ENCODE data around the gene MED6.

The MED6 gene, protein sequence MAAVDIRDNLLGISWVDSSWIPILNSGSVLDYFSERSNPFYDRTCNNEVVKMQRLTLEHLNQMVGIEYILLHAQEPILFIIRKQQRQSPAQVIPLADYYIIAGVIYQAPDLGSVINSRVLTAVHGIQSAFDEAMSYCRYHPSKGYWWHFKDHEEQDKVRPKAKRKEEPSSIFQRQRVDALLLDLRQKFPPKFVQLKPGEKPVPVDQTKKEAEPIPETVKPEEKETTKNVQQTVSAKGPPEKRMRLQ

DNA sequence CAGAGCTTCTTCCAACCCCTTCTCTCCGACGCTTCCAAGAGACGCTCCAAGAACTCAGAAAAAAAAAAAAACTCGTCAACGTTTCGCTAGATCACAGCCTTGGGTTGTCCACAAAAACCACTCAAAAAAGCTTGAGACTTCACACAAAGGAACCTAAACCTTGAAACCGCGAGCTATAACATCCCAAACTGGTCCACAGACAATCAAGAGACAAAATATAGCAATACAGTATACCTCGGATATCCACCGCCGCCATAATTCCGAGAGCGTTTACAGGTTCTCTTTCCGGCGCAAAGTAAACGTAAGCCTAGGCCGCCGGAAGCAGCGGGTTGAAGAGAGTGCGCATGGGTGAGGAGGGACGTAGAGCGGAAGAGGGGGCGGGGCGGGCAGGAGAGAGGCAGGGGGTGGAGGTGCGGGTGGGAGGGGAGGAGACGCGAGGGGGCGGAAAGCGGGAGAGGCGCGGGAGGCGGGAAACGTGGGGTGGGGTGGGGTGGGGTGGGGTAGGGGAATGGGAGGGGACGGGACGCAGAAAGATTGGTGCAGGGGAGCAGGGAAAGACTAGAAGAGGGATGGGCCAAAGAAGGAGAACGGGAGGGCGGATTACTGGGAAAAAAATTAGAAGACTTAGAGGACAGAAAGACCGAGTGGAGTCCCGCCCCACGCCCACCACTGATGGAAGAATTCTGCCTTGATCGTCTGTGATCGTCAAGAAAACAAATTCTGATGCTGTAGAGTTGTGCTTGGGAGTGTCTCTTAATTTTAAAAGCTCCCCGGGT, at the start of gene MED6:
Gene MED6 (minus strand): TSS at position 274 of the 776 bp plus-strand sequence. CDS start 18 bp downstream, at position 256.
- DNase-seq, result peak; percentile 93

- no peak for DNase-seq
These were observed 49.3 kb upstream of the MED6 start for GRCh38 chr14:70649803-70650202.

DNA sequence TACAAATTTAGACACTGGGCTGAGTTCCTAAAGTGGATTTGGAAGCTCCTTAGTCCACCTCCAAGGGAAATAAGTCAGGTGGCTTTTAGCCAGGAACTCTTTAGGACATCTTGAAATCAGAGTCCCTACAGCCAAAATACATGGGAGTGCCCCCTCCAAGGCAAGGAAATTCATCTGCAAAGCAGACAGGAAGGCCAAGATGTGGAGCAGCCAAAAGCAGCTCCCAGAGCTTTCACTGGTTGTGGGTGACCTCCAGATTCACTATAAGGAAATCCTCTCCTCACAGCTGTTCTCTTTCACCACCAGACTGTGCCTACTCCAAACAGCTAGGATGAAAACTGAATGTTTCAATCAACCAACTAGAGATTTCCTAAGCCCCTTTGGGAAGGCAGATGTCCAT, 47.9 kb upstream of the MED6 start:
- no peak for DNase-seq

DNA sequence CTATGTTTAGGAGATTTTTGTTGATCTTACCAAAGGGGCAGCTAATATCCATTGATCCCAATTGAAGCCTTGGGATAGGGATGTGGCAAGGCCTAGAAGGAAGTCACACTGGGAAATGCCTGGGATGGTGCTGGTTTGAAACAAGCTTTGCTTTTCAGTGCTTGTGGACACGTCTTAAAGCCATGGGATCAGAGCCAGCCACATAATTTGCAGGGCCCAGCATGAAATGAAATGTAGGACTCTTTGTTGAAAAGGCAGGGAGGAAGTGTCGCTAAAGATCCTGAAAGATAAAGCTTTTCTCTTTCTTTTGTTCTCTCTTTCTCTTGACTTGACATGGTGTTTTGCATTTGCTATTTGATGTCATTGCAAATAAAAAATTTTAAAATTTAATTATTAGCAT, 46.2 kb upstream of the MED6 start:
- no peak for DNase-seq

- DNase-seq, result no peak
These were observed 45.4 kb upstream of the MED6 start for GRCh38 chr14:70645892-70646291.

- no peak for DNase-seq
These were observed 43.5 kb upstream of the MED6 start for GRCh38 chr14:70643967-70644366.

- DNase-seq, result peak; percentile 30
These were observed 42.1 kb upstream of the MED6 start for GRCh38 chr14:70642303-70643235.

GRCh38 chr14:70641548-70642302, 41.3 kb upstream of the MED6 start, which contains the start of gene TTC9:
TTC9 (plus strand) TSS chr14:70641916; CDS start chr14:70642130, 214 bp downstream.
- peak; percentile 38 for DNase-seq

GRCh38 chr14:70640938-70641547, 40.6 kb upstream of the MED6 start:
- DNase-seq, result peak; percentile 54

DNA sequence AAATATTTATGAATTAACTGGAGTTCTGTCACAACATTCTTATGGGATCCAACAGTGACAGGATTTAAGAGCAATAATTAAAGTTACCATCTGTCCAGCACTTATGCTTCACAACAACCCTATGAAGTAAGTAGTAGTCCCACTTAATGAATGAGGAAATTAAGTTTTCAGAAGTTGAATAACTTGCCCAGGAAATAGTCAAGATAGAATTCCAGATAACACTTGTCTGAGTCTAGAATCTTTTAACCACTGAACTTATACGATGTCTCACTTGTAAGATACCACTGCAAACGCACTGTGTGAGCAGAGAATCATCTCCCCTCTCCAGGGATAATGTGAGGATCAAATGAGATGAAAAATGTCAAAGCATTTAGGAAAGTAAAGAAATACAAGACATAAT, 38.0 kb upstream of the MED6 start:
- DNase-seq, result no peak

- DNase-seq, result no peak
These were observed 35.6 kb upstream of the MED6 start for GRCh38 chr14:70635971-70636595.

- DNase-seq, result no peak
These were observed 31.5 kb upstream of the MED6 start for GRCh38 chr14:70631948-70632347.

DNA sequence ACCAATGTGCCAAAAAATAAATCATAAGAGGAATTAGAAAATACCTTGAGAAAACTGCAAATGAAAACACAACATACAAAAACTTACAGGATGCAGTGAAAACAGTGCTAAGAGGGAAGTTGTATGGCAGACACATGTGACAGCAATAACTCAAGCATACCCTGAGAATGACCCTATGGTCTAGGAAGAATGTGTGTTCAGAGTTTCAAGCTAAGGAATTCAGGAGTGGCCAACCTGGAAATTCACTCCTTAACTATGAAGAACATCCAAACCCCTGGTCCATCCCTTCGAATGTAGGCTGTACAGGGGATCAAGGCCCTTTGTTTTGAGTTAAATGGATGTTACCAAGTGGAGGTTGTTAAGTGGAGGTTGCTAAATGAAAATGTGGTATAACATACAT, 24.5 kb upstream of the MED6 start:
- no peak for DNase-seq

DNA sequence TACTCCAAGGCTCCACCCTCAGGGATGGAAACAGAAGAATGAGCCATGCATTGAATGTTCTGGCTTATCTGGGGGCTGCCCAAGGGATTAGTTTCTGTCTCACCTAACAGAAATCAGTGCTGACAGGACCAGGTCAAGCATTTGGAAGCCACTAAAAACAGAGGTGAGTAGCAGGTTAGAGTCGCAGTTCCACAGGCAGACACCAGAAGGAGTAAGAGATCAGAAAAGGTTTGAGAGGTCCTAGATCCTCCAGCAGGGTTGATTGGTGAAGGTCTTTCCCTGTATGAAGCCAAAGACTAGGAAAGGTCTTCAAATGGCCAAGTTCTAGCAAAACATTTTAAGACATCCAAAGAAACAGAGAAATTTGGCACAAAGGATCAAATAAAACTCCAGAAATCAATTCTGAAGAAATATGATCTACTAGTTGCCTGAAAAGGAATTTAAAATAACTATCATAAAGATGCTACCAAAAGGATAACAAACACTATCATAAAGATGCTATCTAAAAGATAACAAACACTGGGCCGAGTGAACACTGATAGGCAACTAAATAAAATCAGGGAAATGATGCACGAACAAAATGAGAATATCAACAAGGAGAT, 21.8 kb upstream of the MED6 start:
- peak; percentile 45 for DNase-seq

DNA sequence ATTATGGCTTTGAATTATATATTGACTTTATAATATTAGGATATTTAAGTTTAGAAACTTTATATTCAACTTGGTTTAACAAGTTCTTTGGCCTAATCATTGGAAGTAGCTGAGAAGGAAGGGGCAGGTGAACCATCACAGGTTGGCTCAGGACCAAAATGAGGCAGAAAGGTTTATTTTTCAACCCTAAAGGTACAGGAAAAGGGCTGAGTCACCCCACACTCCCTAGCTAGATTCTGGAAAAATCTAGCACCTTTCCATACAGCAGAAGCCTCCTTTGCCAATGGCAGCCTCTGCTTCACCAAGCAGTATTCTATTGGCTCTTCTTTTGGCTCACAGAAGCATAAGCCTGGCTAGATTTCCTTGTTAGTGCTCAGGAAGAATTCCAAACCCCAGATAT, 19.3 kb upstream of the MED6 start:
- DNase-seq, result no peak

DNA sequence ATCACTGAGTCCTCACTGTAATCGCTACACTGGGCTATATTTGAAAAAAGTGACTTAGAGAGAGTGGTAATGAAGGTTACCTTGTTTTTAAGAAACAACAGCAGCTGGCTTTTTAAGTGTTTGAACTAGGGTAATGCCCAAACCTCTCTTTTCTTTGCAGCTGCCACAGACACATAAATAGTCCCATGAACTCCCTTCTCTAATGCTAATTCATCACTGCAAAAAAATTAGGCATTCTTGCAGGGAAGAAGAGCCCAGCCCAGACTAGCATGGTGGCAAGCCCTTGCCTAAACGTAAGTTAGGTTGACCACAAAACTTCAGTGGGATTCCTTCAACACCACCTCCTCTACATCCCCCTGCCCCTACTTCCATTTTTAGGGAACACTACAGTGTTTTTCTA, 17.9 kb upstream of the MED6 start:
- DNase-seq, result no peak

- DNase-seq, result no peak
These were observed 16.2 kb upstream of the MED6 start for GRCh38 chr14:70616646-70617045.

DNA sequence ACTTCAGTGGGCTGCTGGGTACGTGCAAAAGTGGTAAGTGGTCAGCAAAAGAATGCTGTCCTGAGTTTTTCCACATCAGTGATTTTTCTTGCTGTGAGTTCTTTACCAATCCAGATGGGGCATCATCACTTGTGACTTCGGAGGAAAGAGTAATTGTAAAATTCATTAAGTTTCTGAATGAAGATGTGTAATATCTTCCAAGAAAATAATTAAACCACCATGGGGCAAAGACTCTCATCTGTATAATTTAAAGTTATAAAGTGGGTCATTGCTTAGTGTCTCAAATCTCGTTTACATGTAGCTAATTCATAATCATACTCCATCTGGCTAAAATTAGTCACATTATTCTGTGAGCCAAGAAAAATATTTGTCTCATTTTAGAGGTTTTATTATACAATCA, 10.8 kb upstream of the MED6 start:
- no peak for DNase-seq

- DNase-seq, result no peak
These were observed 1.8 kb upstream of the MED6 start for GRCh38 chr14:70602254-70602653.

DNA sequence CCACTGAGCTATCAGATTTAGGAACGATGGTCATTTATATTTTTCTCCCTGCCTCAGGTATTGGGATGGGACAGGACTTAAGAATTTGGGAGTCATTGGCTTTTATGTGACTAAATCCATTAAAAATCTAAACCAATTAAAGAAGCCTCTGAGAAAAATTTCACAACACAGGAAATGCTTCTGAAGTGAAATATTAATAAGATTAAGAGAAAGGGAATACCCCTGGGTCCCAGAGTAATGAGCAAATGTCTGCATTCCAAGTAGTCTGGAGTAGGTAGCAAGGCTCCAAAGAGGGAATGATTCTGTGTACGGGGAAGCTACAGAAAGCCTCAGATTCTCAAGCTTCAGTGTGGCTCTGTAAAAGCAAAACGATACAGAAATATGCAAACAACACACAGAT, 707 bp upstream of the MED6 start:
- no peak for DNase-seq

DNA sequence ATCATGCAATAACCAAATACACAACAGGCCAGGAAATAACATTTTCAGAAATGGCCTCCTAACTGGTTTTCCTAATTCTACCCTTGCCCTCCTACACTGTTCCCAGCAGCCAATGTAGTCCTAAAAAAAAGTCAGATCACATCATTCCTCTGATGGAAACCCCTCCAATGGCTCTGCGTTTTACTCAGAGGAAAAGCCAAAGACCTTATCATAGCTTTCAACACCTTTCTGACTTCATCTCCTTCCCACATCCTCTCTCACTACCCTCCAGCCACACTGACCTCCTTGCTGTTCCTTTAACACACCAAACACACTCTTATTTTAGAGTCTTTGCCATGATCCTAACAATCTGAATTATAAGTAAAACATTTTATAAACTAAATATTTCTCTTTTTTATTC, 1.1 kb downstream of the MED6 start:
- DNase-seq, result no peak

All from activated naive CD4-positive, alpha-beta T cell treated with Interleukin-2 at 50 U/mL for 16 hours (primary cell).